K562 (cell line): Measurements from ENCODE around the gene THSD8. TPM values are rescaled to one million over a fixed set of nuclear protein-coding genes. Genes with fewer than 3 reads are reported as not detected.
A peak's percentile ranks its signal among the peaks of the same experiment; 100 is the strongest.

Source experiments
- CBFB ChIP-seq: sonication (generic); formaldehyde crosslinking; IDR thresholded peaks from 2 replicates; pipeline ENCODE4 v1.4.0; 2020; ENCODE audit warnings: mild to moderate bottlenecking, missing genetic modification reagents
- CBX3 ChIP-seq, 2 experiments: IDR thresholded peaks; 1 replicate in 1 of 2; 2 replicates in 1 of 2; pipeline ENCODE4 v1.6.1; 2012; ENCODE audit warnings: inconsistent platforms in 2 of 2, low read length in 2 of 2, borderline replicate concordance in 1 of 2, control low read depth in 1 of 2
- CBX5 ChIP-seq: IDR thresholded peaks from 2 replicates; pipeline ENCODE4 v1.6.1; 2014; ENCODE audit warnings: low read depth, borderline replicate concordance
- CEBPB ChIP-seq: fragments of 450-650 bp; IDR thresholded peaks from 2 replicates; pipeline ENCODE4 v1.6.1; 2016; ENCODE audit warnings: missing genetic modification characterization, missing compliant biosample characterization
- ERF ChIP-seq: fragments of 450-650 bp; formaldehyde crosslinking; IDR thresholded peaks from 2 replicates; pipeline ENCODE4 v1.4.0; 2020; ENCODE audit warnings: mild to moderate bottlenecking, mixed read lengths
- GABPA ChIP-seq: fragments of 200-800 bp; sonication (Bioruptor generic); conservative IDR thresholded peaks from 2 replicates; pipeline ENCODE4 v1.6.1; 2016; ENCODE audit warnings: low read depth, missing genetic modification characterization, missing compliant biosample characterization
- HDAC6 ChIP-seq: IDR thresholded peaks from 2 replicates; pipeline ENCODE4 v1.6.1; 2012; ENCODE audit warnings: low read depth, mild to moderate bottlenecking, control low read depth, inconsistent platforms, low read length, moderate library complexity
- HEY1 ChIP-seq: fragments of 250-450 bp; sonication (Bioruptor Pico); IDR thresholded peaks from 2 replicates; pipeline ENCODE4 v1.5.0; 2020; ENCODE audit warnings: mild to moderate bottlenecking, moderate library complexity, borderline replicate concordance
- HLTF ChIP-seq: fragments of 450-650 bp; IDR thresholded peaks from 2 replicates; pipeline ENCODE4 v1.6.1; 2016
- HOXB6 ChIP-seq: fragments of 250-450 bp; sonication (Bioruptor Pico); IDR thresholded peaks from 2 replicates; pipeline ENCODE4 v1.5.1; 2022; ENCODE audit warnings: mild to moderate bottlenecking, borderline replicate concordance
- KLF10 ChIP-seq: fragments of 250-450 bp; sonication (Bioruptor Pico); IDR thresholded peaks from 2 replicates; pipeline ENCODE4 v1.6.1; 2021; ENCODE audit warnings: matching md5 sums
- KLF16 ChIP-seq: IDR thresholded peaks from 2 replicates; pipeline ENCODE4 v1.6.1; 2016; ENCODE audit warnings: antibody characterized with exemption
- MAX ChIP-seq: sonication (generic); formaldehyde crosslinking; IDR thresholded peaks from 2 replicates; pipeline ENCODE4 v1.9.0; 2022; ENCODE audit warnings: mild to moderate bottlenecking, missing genetic modification reagents
- MAZ ChIP-seq, 2 experiments: fragments of 450-650 bp in 1 of 2; sonication (generic) in 1 of 2; formaldehyde crosslinking; IDR thresholded peaks in 1 of 2; conservative IDR thresholded peaks in 1 of 2; 2 replicates each; pipeline versions ENCODE4 v1.4.0 to v1.5.0; 2020; ENCODE audit warnings: mild to moderate bottlenecking in 1 of 2, missing genetic modification reagents in 1 of 2
- MEF2D ChIP-seq: conservative IDR thresholded peaks from 2 replicates; pipeline ENCODE4 v1.6.1; 2016; ENCODE audit warnings: low read depth, missing genetic modification characterization, missing compliant biosample characterization
- NCOA2 ChIP-seq, 2 experiments: fragments of 450-650 bp; IDR thresholded peaks; 2 replicates each; pipeline ENCODE4 v1.6.1; 2018; ENCODE audit warnings: mild to moderate bottlenecking in 2 of 2, moderate library complexity in 1 of 2; ENCODE audit not compliant: partially characterized antibody in 2 of 2
- RBM34 ChIP-seq: fragments of 200-400 bp; formaldehyde crosslinking; IDR thresholded peaks from 2 replicates; pipeline ENCODE4 v1.6.1; 2018; ENCODE audit warnings: low read length, borderline replicate concordance; ENCODE audit not compliant: insufficient read depth
- SAFB2 ChIP-seq: fragments of 200-400 bp; formaldehyde crosslinking; IDR thresholded peaks from 2 replicates; pipeline ENCODE4 v1.6.1; 2018; ENCODE audit warnings: borderline replicate concordance, low read length, low read depth, moderate library complexity; ENCODE audit not compliant: severe bottlenecking
- SAP30 ChIP-seq: fragments of 200-600 bp; sonication (generic); IDR thresholded peaks from 2 replicates; pipeline ENCODE4 v1.6.1; 2012; ENCODE audit warnings: borderline replicate concordance, low read depth, mild to moderate bottlenecking, moderate library complexity, low read length, control low read depth, inconsistent platforms; ENCODE audit not compliant: insufficient read depth, poor library complexity, severe bottlenecking
- SETDB1 ChIP-seq: IDR thresholded peaks from one replicate; pipeline ENCODE4 v1.6.1; 2012; ENCODE audit warnings: low read length, control low read depth, inconsistent platforms
- TEAD4 ChIP-seq, 2 experiments: sonication (generic) in 1 of 2; formaldehyde crosslinking in 1 of 2; IDR thresholded peaks; 2 replicates each; pipeline versions ENCODE4 v1.6.1 to v1.8.0; 2012 to 2022; ENCODE audit warnings: borderline replicate concordance in 1 of 2, inconsistent platforms in 1 of 2, low read length in 1 of 2, mild to moderate bottlenecking in 1 of 2, missing genetic modification reagents in 1 of 2
- YY1 ChIP-seq, 3 experiments: IDR thresholded peaks; 2 replicates each; pipeline ENCODE4 v1.6.1; 2011; ENCODE audit warnings: low read length in 2 of 3, mild to moderate bottlenecking in 2 of 3, moderate library complexity in 2 of 3, borderline replicate concordance in 1 of 3, control low read depth in 1 of 3, low read depth in 1 of 3; ENCODE audit not compliant: insufficient read depth in 3 of 3, insufficient replicate concordance in 2 of 3, control insufficient read depth in 1 of 3, insufficient read length in 1 of 3; ENCODE audit errors: extremely low read depth in 1 of 3
- ZBTB8A ChIP-seq: fragments of 450-650 bp; IDR thresholded peaks from 2 replicates; pipeline ENCODE4 v1.6.1; 2018; ENCODE audit warnings: mild to moderate bottlenecking, moderate library complexity; ENCODE audit not compliant: partially characterized antibody
- ZNF174 ChIP-seq: fragments of 250-450 bp; sonication (Bioruptor Pico); IDR thresholded peaks from 2 replicates; pipeline ENCODE4 v1.4.0; 2020; ENCODE audit warnings: mild to moderate bottlenecking
- ZNF184 ChIP-seq: sonication (generic); formaldehyde crosslinking; IDR thresholded peaks from 2 replicates; pipeline ENCODE4 v1.5.0; 2020; ENCODE audit warnings: missing genetic modification reagents
- ZNF217 ChIP-seq: sonication (generic); formaldehyde crosslinking; IDR thresholded peaks from 2 replicates; pipeline ENCODE4 v1.8.0; 2022; ENCODE audit warnings: mild to moderate bottlenecking, missing genetic modification reagents
- ZNF224 ChIP-seq: sonication (generic); formaldehyde crosslinking; IDR thresholded peaks from 2 replicates; pipeline ENCODE4 v1.8.0; 2022; ENCODE audit warnings: mild to moderate bottlenecking, missing genetic modification reagents
- ZNF785 ChIP-seq: fragments of 250-450 bp; sonication (Bioruptor Pico); IDR thresholded peaks from 2 replicates; pipeline ENCODE4 v1.4.0; 2020; ENCODE audit warnings: mild to moderate bottlenecking
- ZNF830 ChIP-seq: fragments of 250-450 bp; sonication (Bioruptor Pico); IDR thresholded peaks from 2 replicates; pipeline ENCODE4 v1.5.0; 2021; ENCODE audit warnings: mild to moderate bottlenecking
- polyA plus RNA-seq, 8 experiments: library from polyadenylated mRNA; depleted of rRNA in 4 of 8; stranded (reverse) in 5 of 8; unstranded in 3 of 8; fragments of >200 nt; fragmentation: Nextera tagmentation in 2 of 8; fragmentation: Illumina TruSeq in 1 of 8; extraction: Ambion mirVana in 2 of 8; extraction: Trizol in 1 of 8; gene quantifications; 2 replicates each; pipeline versions ENCODE4 v1.2.1 to v1.2.3, GENCODE V29; 2011 to 2014; ENCODE audit warnings: inconsistent platforms in 1 of 8, missing spikeins in 1 of 8
- total RNA-seq, 7 experiments: library from RNA; depleted of rRNA in 6 of 7; stranded (reverse); fragments of >200 nt in 6 of 7; fragmentation: Illumina TruSeq in 2 of 7; extraction: Trizol in 2 of 7; gene quantifications; 2 replicates each; pipeline versions ENCODE4 v1.2.1 to v1.2.3, GENCODE V29; 2011 to 2021; ENCODE audit warnings: low replicate concordance in 1 of 7

The THSD8 gene
- total and polyA plus RNA-seq, 9 of the 15 experiments (the other 6 are each of a cell fraction or from before 2014, with no cell fraction given): 8.4 to 42.4 (median 19.9) TPM; not detected in 2

- TF ChIP-seq ZNF184 (CRISPR knock-in tag) (no peak), MEF2D (tag) (no peak), ZNF830 (CRISPR knock-in tag) (no peak), TEAD4 (IDR thresholded peaks at IDR 0.05; ENCODE audit: low read length) (0 out of 2 replicates have a peak, but pooled peaks have one; percentile 10), TEAD4 (CRISPR knock-in tag; IDR thresholded peaks at IDR 0.05; ENCODE audit: borderline replicate concordance) (no peak), CEBPB (tag) (no peak), SETDB1 (no peak), ZNF174 (CRISPR knock-in tag) (no peak), MAZ (CRISPR knock-in tag; conservative IDR thresholded peaks at IDR 0.05 in 1 of 2, IDR thresholded peaks at IDR 0.05 in 1 of 2) (peak; percentile 73 to 82; a peak in 2 of 4 replicates), SAFB2 (no peak), ZNF224 (CRISPR knock-in tag) (no peak), CBX3 (IDR thresholded peaks at IDR 0.05; ENCODE audit: borderline replicate concordance in 1 of 2, low read length in 2 of 2) (no peak; a peak in 1 of 3 replicates), CBFB (CRISPR knock-in tag) (peak; percentile 71; the same call in 1 of the 2 replicates), RBM34 (no peak), MAX (CRISPR knock-in tag) (peak; percentile 89), ERF (CRISPR knock-in tag) (0 out of 2 replicates have a peak, but pooled peaks have one; percentile 21), HEY1 (CRISPR knock-in tag) (no peak), KLF16 (no peak), CBX5 (no peak), SAP30 (peak; percentile 94), ZNF217 (CRISPR knock-in tag) (no peak), ZNF785 (CRISPR knock-in tag) (no peak), NCOA2 (IDR thresholded peaks at IDR 0.05; ENCODE audit: partially characterized antibody in 2 of 2) (no peak), HOXB6 (CRISPR knock-in tag) (no peak), ZBTB8A (no peak), GABPA (tag) (peak; percentile 62), KLF10 (no peak), HLTF (no peak), HDAC6 (no peak), YY1 (IDR thresholded peaks at IDR 0.05; ENCODE audit: borderline replicate concordance in 1 of 3, control insufficient read depth in 1 of 3, extremely low read depth in 1 of 3, insufficient read depth in 3 of 3, insufficient read length in 1 of 3, insufficient replicate concordance in 2 of 3, low read depth in 1 of 3, low read length in 2 of 3) (peak; percentile 61 to 95 (median 91))
These were observed 4.6 kb downstream of the THSD8 start, which contains the start of gene RNASEH2A (continued) for GRCh38 chr19:12806242-12807081.
